DMS153 (cell line): ENCODE data around the gene ARAP2.

Source experiments
- DNase-seq: peaks from one replicate; lab custom pipeline; 2025; lab: John Stamatoyannopoulos, UW

Gene ARAP2

GRCh38 chr4:36180206-36180605 is 64.1 kb downstream of the ARAP2 start:
- DNase-seq = no peak

DNA sequence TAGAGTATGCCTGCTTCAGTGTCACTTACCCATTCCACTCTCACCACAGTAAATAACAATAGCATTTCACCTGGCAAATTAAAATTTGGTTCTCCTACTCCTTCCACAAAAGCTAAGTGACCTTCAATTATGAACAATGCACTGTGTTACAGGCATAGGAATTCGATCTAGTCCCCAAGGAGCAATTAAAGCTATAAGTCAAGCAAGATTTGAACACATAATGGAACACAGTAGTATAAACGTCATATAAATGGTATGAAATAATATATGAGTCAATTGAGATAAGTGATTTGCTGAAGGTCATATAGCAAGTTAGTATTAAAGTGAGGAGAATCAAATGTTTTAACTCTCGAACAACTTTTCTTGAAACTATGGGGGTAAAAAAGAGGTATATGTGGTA is 65.8 kb downstream of the ARAP2 start:
- no peak for DNase-seq

- DNase-seq = no peak
Measured at GRCh38 chr4:36177946-36178345, 66.4 kb downstream of the ARAP2 start.

DNA sequence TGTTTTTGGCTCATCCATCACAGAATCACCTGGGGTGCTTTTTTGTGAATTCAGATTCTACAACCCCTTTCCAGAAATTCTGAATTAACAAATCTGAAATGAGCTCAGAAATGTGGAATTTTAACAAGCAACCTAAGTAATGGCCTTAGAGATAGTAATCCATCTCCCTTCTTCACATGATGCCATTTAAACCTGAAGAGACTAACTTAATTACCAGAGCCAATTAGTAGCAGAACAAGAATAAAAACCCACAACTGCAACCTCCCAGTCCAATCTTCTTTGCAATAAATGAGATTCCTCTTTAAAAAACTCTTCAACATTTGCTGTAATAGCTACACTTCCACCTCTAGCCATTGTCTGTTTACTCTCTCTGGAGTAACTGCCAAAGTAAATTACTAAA is 69.7 kb downstream of the ARAP2 start:
- DNase-seq = no peak

GRCh38 chr4:36173905-36174304 is 70.4 kb downstream of the ARAP2 start:
- no peak for DNase-seq

GRCh38 chr4:36172656-36173055 is 71.7 kb downstream of the ARAP2 start:
- no peak for DNase-seq

- DNase-seq = no peak
Measured at GRCh38 chr4:36168127-36168878, 76.0 kb downstream of the ARAP2 start.

DNA sequence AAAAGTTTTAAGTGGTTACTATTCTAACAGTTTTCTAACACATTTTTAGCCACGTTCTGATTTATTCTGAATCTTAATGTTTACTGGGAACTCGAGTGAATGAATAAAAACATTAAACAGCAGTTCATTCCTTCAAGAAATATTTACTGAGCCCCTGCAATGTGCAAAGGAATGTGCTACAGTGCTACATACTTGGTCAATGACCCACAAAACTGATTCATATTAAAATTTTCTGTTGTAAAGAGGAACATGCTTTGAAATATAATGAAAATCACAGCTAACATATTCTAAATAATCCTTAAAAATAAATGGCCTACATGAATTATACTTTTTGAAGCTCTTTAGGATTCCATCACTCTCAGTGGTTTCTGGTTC is 78.7 kb downstream of the ARAP2 start:
- no peak for DNase-seq

DNA sequence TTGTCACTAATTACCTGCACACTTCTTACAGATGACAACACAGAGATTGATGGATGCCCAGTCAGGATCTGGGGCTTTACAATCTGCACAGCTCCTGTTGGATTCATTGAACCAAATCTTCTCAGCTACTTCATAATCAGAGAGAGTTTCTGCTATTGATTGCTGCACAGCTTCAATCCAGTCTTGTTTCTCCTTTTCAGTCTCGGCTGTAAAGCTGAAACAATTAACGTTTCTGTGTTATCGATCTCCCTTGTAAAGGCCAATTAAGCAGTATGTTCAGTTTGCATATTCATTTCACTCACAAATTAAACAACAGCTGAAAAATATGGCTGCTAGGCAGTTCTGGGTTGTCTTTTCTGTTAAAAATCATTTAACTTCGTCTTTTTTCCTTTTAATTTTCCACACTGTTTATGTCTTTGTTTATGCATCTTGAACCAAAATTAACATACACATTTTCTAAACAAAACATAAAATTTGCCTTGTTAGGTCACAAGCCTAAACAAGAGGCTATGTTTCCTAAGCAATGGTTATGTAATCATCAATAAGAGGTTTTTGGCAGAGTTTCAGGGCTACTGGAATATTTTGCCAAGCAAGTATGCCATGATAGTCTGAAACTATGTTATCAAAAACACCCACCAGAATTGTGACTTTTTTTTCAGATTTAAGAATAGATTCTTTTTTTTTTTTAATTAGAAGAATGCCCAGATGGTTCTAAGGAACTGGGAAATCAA is 79.2 kb downstream of the ARAP2 start:
- no peak for DNase-seq

GRCh38 chr4:36163198-36163597 is 81.1 kb downstream of the ARAP2 start:
- no peak for DNase-seq

GRCh38 chr4:36159208-36159607 is 85.1 kb downstream of the ARAP2 start:
- DNase-seq = no peak

- DNase-seq = peak; percentile 36
Measured at GRCh38 chr4:36152735-36153134, 91.6 kb downstream of the ARAP2 start.

DNA sequence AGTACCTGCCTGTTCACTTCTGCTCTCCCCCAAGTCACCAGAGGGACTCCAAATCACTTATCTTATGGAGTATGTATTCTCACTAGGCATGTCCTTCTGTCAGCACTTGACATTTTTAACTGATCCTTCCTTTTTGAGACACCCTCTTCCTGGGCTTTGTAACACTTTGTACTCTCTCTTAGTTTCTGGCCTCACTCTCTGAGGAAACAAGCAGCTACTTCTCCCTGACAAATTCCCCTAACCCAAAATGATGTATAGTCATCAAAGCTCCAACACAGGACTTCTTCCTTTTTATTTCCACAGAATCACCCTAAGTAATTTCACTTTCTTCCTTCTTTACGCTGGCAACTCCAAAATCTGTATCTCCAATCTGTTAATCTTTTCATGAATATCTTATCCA is 101.8 kb downstream of the ARAP2 start:
- no peak for DNase-seq

DNA sequence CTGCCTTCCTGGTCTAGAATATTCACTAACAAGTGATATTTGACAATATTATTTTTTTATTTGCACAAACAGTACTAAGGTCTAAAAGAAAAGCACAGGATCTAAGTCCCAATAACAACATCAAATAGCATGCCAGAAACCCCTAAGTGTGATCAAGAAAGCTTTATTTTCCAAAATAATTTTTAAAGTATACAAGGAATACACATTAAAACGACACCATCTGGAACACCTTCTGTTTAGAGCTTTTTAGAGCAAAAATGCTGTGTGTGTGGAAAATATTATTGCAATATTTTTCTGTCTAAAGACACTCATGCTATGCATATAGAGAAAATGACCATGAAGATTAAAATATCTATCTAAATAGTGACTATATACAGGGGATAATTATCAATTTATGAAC is 103.1 kb downstream of the ARAP2 start:
- no peak for DNase-seq

DNA sequence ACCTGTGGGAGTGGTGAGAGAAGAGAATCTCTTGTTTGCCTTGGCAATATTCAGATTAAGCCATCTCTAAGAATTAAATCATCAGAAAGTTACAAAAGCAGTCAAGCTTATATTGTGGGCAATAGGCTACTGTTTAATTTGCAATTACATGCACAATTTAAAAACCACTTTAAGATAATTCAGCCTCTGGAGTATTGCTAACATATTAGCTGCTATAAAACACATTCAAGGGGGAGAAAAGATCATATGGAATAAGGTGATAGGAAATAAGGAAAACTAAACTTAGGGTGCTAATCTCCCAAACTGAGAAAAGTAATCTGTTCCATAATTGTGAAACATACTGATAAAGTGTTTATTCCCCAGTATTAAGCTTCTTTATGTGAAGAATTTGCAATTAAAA is 103.9 kb downstream of the ARAP2 start:
- no peak for DNase-seq

DNA sequence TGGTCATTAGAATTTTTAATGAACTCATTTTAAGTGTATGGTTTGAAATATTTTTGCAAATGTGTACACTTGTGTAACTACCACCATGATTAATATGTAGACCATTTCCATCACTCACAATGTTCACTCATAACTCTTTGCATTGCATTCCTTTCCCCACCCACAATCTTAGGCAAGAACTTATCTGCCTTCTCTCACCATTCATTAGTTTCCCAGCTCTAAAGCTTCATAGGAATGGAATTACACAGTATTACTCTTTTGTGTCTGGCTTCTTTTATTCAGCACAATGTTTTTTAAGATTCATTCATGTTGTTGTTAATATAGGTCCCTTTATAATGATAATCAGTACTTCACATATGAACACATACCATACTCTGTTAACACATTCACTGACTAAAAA is 106.1 kb downstream of the ARAP2 start:
- no peak for DNase-seq

DNA sequence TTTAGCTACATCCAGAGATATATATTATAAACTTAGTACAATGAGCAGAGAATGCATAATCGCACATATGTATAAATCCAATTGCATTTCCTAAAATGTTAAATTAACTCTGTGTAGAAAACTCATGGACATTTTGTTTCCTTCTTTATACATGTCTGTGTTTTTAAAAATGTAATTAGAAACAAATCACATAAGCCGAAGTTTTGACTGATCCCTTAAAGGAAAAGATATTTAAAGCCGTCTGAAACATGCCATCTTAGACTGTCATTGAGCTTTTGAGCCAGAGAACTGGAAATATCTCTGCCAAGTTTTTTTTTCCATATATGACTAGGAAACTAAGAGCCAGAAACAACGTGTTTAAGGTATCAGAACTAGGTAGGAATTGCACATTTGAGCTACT is 107.0 kb downstream of the ARAP2 start:
- no peak for DNase-seq

DNA sequence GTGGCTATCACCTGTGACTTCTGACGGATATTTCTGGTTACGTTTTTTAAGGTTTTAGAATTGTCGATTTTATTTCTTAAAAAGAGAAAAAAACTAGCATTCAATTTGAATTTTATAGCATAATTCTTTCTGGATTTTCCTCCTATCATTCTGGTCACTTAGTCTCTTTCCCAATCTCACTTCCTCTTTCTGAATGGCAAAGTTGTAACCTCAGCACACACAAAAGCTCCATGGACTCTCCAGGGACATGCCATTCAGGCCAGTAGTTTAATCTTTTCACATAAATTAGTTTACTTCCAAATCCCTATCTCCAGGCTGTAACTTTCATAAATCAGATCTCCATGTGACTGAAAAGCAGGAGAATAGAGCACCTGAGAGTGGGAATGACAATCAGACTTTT is 110.7 kb downstream of the ARAP2 start:
- no peak for DNase-seq

DNA sequence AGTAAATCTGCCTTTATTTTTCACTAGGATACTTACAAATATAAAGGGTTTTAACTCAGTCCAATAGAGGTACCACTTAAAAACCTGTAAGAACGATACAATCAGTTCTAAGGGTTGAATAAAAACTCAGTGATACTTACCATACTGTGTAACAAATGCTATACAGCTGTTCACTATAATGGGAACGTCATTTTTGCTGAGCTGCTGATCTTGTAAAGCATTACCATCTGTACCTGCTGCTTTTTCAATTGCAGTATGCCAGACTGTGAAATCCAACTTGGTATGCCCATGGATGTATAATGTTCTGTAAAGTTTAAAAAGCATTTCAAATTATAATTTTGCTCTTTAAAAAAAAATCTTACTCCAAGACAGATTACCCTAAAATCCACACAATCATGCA is 111.2 kb downstream of the ARAP2 start:
- DNase-seq = no peak

DNA sequence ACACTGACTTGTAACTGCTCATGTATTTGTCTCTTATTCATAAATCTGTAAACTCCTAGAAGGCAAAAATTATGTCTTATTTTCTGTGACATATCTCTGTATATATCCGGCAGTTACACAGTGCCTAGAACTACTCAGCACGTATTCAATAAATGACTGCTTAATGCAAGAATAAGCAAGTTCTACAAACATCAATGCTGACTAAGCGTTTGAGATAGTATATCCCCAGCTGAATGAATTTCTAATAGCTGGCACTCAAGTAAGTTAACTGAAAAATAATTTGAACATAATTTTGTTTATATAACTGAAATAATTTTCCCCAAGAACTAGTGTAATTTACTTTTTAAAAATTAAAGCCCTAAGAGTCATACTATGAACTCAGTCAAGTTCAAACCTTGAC is 113.7 kb downstream of the ARAP2 start:
- no peak for DNase-seq

GRCh38 chr4:36128689-36129088 is 115.6 kb downstream of the ARAP2 start:
- no peak for DNase-seq

DNA sequence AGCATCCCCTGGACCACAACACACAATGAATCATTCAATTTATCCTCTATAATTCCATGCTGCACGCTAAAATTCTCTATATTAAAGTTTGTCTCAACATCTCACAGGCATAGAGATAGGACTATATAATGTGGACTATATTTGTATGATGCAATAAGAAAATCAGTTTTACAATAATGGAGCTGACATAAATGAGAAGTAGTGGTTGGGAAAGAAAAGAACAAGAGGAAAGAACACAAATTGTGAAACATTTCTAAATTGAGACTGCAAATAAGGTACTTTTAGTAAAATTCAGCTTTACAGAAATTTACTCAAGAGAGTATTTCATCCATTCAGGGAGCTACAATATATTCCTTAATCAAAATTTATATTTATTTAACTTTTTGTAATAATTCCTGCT is 120.4 kb downstream of the ARAP2 start:
- no peak for DNase-seq

- no peak for DNase-seq
Measured at GRCh38 chr4:36115312-36115711, 129.0 kb downstream of the ARAP2 start.

DNA sequence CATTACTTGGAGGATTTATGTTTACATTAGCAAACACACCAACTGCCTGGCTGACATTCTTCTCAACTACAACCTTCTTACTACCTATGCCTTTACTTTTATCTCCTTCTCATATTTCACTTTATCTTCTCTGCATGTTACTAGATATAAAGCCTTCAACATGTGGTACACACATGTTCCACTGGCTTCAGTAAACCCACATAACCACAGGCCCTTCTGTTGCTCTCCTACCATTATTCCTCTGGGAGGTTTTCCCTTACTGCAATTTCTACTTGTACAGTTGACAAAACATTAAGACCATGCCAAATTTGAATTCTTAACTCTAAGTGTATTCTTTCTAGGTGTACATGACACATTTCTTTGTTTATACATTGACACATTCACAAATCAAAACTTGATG is 133.1 kb downstream of the ARAP2 start:
- DNase-seq = no peak
